K562 (cell line): ENCODE results near the gene RGL2. TPM values are rescaled to one million over a fixed set of nuclear protein-coding genes. Genes with fewer than 3 reads are reported as not detected.

Experiments used
- ASH1L ChIP-seq: fragments of 450-650 bp; IDR thresholded peaks from 2 replicates; pipeline ENCODE4 v1.6.1; 2018; ENCODE audit warnings: borderline replicate concordance, mild to moderate bottlenecking, low read depth; ENCODE audit not compliant: partially characterized antibody
- ATF2 ChIP-seq: sonication (generic); formaldehyde crosslinking; IDR thresholded peaks from 2 replicates; pipeline ENCODE4 v1.8.1; 2022; ENCODE audit warnings: missing genetic modification reagents
- CCAR2 ChIP-seq: fragments of 200-400 bp; formaldehyde crosslinking; IDR thresholded peaks from 2 replicates; pipeline ENCODE4 v1.6.1; 2017; ENCODE audit warnings: mild to moderate bottlenecking, low read depth, low read length
- CSDE1 ChIP-seq, 2 experiments: fragments of 450-650 bp; IDR thresholded peaks; 2 replicates each; pipeline ENCODE4 v1.6.1; 2016; ENCODE audit warnings: mild to moderate bottlenecking in 1 of 2
- CTCF ChIP-seq, 3 experiments: IDR thresholded peaks in 2 of 3; conservative IDR thresholded peaks in 1 of 3; 2 replicates each; pipeline ENCODE4 v1.5.1; 2011 to 2012; ENCODE audit warnings: low read length in 3 of 3, mild to moderate bottlenecking in 3 of 3, control low read depth in 2 of 3, improper control_type of control experiment in 1 of 3, inconsistent platforms in 1 of 3, low read depth in 1 of 3, mixed read lengths in 1 of 3, moderate library complexity in 1 of 3; ENCODE audit not compliant: insufficient read depth in 2 of 3
- DEAF1 ChIP-seq: fragments of 450-650 bp; formaldehyde crosslinking; IDR thresholded peaks from 2 replicates; pipeline ENCODE4 v1.4.0; 2020; ENCODE audit warnings: mild to moderate bottlenecking, moderate library complexity
- E2F8 ChIP-seq: fragments of 450-650 bp; IDR thresholded peaks from 2 replicates; pipeline ENCODE4 v1.7.1; 2018; ENCODE audit warnings: mild to moderate bottlenecking, low read depth; ENCODE audit not compliant: partially characterized antibody
- FOXM1 ChIP-seq, 2 experiments: fragments of 450-650 bp in 1 of 2; sonication (generic) in 1 of 2; formaldehyde crosslinking in 1 of 2; IDR thresholded peaks; 2 replicates each; pipeline versions ENCODE4 v1.6.1 to v1.9.0; 2017 to 2022; ENCODE audit warnings: low read depth in 2 of 2, mild to moderate bottlenecking in 2 of 2, missing genetic modification reagents in 1 of 2, moderate library complexity in 1 of 2
- GABPB1 ChIP-seq: sonication (generic); formaldehyde crosslinking; IDR thresholded peaks from 2 replicates; pipeline ENCODE4 v1.8.0; 2022; ENCODE audit warnings: mild to moderate bottlenecking, missing genetic modification reagents
- ILF3 ChIP-seq: fragments of 450-650 bp; IDR thresholded peaks from 2 replicates; pipeline ENCODE4 v1.6.1; 2018; ENCODE audit warnings: antibody characterized with exemption, mild to moderate bottlenecking, moderate library complexity, borderline replicate concordance
- JUN ChIP-seq, 2 experiments: sonication (generic) in 1 of 2; formaldehyde crosslinking in 1 of 2; IDR thresholded peaks; 2 replicates each; pipeline versions ENCODE4 v1.6.1 to v1.8.0; 2012 to 2022; ENCODE audit warnings: borderline replicate concordance in 2 of 2, mild to moderate bottlenecking in 2 of 2, improper control_type of control experiment in 1 of 2, low read depth in 1 of 2, low read length in 1 of 2, missing genetic modification reagents in 1 of 2
- KLF16 ChIP-seq: IDR thresholded peaks from 2 replicates; pipeline ENCODE4 v1.6.1; 2016; ENCODE audit warnings: antibody characterized with exemption
- SMARCB1 ChIP-seq: IDR thresholded peaks from 2 replicates; pipeline ENCODE4 v1.6.1; 2011; ENCODE audit warnings: improper control_type of control experiment, low read depth; ENCODE audit not compliant: insufficient read length
- TAL1 ChIP-seq: fragments of 450-650 bp; IDR thresholded peaks from 2 replicates; pipeline ENCODE4 v1.6.1; 2016; ENCODE audit warnings: mild to moderate bottlenecking
- ZNF143 ChIP-seq: sonication (generic); formaldehyde crosslinking; IDR thresholded peaks from 2 replicates; pipeline ENCODE4 v1.9.0; 2022; ENCODE audit warnings: mild to moderate bottlenecking, missing genetic modification reagents
- ZNF253 ChIP-seq: fragments of 250-450 bp; sonication (Bioruptor Pico); conservative IDR thresholded peaks from 2 replicates; pipeline ENCODE4 v1.6.1; 2021; ENCODE audit warnings: mild to moderate bottlenecking
- ZNF263 ChIP-seq: sonication (generic); formaldehyde crosslinking; IDR thresholded peaks from 2 replicates; pipeline ENCODE4 v1.8.0; 2022; ENCODE audit warnings: mild to moderate bottlenecking, missing genetic modification reagents, borderline replicate concordance
- ZNF707 ChIP-seq: fragments of 250-450 bp; sonication (Bioruptor Pico); conservative IDR thresholded peaks from 2 replicates; pipeline ENCODE4 v1.8.0; 2022; ENCODE audit warnings: inconsistent platforms, mild to moderate bottlenecking, moderate library complexity
- ZNF780A ChIP-seq: fragments of 250-450 bp; sonication (Bioruptor Pico); IDR thresholded peaks from 2 replicates; pipeline ENCODE4 v1.5.0; 2021; ENCODE audit warnings: mild to moderate bottlenecking
- polyA plus RNA-seq, 8 experiments: library from polyadenylated mRNA; depleted of rRNA in 4 of 8; stranded (reverse) in 5 of 8; unstranded in 3 of 8; fragments of >200 nt; fragmentation: Nextera tagmentation in 2 of 8; fragmentation: Illumina TruSeq in 1 of 8; extraction: Ambion mirVana in 2 of 8; extraction: Trizol in 1 of 8; gene quantifications; 2 replicates each; pipeline versions ENCODE4 v1.2.1 to v1.2.3, GENCODE V29; 2011 to 2014; ENCODE audit warnings: inconsistent platforms in 1 of 8, missing spikeins in 1 of 8
- total RNA-seq, 7 experiments: library from RNA; depleted of rRNA in 6 of 7; stranded (reverse); fragments of >200 nt in 6 of 7; fragmentation: Illumina TruSeq in 2 of 7; extraction: Trizol in 2 of 7; gene quantifications; 2 replicates each; pipeline versions ENCODE4 v1.2.1 to v1.2.3, GENCODE V29; 2011 to 2021; ENCODE audit warnings: low replicate concordance in 1 of 7

RGL2 gene
- total and polyA plus RNA-seq, 9 of the 15 experiments (the other 6 are each of a cell fraction or from before 2014, with no cell fraction given) = 1.8 to 57.1 (median 19.5) TPM

GRCh38 chr6:33272275-33273128 lies 26.2 kb downstream of the RGL2 start (continued):
- no peak; the same call in 1 of the 2 replicates for TF ChIP-seq CCAR2
- TF ChIP-seq ZNF253 (CRISPR knock-in tag) = no peak; the same call in 1 of the 2 replicates
- no peak for TF ChIP-seq TAL1
- TF ChIP-seq SMARCB1 = no peak
- no peak for TF ChIP-seq DEAF1
- no peak for TF ChIP-seq CSDE1 (IDR thresholded peaks at IDR 0.05)
- no peak for TF ChIP-seq GABPB1 (CRISPR knock-in tag)
- TF ChIP-seq ATF2 (CRISPR knock-in tag) = no peak
- TF ChIP-seq ZNF143 (CRISPR knock-in tag) = no peak
- no peak for TF ChIP-seq ASH1L
- no peak for TF ChIP-seq ZNF263 (CRISPR knock-in tag)
- TF ChIP-seq ZNF707 (CRISPR knock-in tag) = no peak
- no peak for TF ChIP-seq E2F8
- TF ChIP-seq ILF3 = peak; percentile 10; the same call in 1 of the 2 replicates
- TF ChIP-seq CTCF (IDR thresholded peaks at IDR 0.05 in 2 of 3, conservative IDR thresholded peaks at IDR 0.05 in 1 of 3; ENCODE audit: insufficient read depth in 2 of 3, low read depth in 1 of 3, low read length in 3 of 3) = no peak
- TF ChIP-seq KLF16 = no peak
- TF ChIP-seq JUN (IDR thresholded peaks at IDR 0.05; ENCODE audit: borderline replicate concordance, low read depth, low read length) = no peak
- TF ChIP-seq JUN (CRISPR knock-in tag; IDR thresholded peaks at IDR 0.05; ENCODE audit: borderline replicate concordance) = no peak
- no peak for TF ChIP-seq FOXM1 (IDR thresholded peaks at IDR 0.05; ENCODE audit: low read depth)
- TF ChIP-seq FOXM1 (CRISPR knock-in tag; IDR thresholded peaks at IDR 0.05; ENCODE audit: low read depth) = no peak
- no peak for TF ChIP-seq ZNF780A (CRISPR knock-in tag)
